Hematopoietic multipotent progenitor cell treated with erythropoietin and hydrocortisone succinate and interleukin-3 and kit ligand, for 15 days (in vitro differentiated cells): Measurements from ENCODE around the gene MYO1F.

Experiments
- DNase-seq: peaks from one replicate; pipeline ENCODE4 v3.0.0-alpha.2; 2015; ENCODE audit warnings: low spot score

The MYO1F gene

DNA sequence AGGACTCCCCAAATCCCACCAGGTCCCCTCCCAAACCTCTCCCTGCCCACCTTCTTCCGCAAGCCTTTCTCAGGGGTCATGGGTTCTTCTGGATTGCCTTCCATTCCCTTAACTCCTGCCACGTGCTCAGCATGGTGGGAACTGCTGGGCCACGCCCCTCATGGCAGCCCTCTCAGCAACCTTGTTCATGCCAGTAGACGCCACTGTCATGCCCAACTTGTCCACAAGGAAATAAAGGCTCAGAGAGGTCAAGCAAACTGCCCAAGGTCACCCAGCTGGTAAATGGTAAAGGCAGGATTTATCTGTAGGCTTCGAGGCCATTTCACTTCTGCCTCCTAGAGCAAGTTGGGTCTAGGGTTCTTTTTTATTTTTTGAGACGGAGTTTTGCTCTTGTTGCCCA, 85.7 kb downstream of the MYO1F start:
- no peak for DNase-seq

DNA sequence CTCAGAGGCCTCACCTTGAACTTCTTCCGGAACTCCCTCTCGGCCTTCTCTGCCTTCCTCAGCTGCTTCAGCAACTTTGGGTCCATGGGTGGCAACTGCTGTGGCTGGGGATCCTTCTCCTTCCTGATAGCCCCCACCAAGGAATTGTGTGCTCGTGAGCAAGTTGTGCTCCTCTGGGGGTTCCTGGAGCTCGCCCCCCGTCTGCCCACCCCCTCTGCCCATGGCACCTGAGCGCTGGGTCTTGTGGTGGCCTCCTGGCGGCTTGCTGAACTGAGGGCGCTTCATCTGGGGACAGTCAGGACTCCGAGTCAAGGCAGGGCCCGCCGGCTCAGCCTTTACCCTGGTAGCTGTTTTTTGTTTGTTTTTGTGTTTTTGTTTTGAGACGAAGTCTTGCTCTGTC, 86.4 kb downstream of the MYO1F start:
- no peak for DNase-seq

DNA sequence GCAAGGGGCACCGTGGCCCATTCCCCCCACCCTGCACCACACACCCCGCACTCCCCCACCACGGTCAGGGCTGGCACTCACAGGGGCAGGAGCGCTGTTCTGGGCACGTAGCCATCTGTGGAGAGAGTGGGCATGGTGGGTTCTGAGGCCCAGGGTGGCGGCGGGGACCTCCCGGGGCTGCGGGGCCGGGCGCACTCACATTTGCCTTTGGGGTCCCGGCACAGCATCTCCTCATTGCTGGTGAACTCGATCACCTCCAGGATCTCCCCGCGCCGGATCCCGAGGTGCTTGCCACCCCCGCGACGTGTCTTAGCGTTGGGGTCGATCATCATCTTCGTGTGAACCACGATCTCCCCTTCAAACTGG, 86.9 kb downstream of the MYO1F start:
- DNase-seq, result no peak

DNA sequence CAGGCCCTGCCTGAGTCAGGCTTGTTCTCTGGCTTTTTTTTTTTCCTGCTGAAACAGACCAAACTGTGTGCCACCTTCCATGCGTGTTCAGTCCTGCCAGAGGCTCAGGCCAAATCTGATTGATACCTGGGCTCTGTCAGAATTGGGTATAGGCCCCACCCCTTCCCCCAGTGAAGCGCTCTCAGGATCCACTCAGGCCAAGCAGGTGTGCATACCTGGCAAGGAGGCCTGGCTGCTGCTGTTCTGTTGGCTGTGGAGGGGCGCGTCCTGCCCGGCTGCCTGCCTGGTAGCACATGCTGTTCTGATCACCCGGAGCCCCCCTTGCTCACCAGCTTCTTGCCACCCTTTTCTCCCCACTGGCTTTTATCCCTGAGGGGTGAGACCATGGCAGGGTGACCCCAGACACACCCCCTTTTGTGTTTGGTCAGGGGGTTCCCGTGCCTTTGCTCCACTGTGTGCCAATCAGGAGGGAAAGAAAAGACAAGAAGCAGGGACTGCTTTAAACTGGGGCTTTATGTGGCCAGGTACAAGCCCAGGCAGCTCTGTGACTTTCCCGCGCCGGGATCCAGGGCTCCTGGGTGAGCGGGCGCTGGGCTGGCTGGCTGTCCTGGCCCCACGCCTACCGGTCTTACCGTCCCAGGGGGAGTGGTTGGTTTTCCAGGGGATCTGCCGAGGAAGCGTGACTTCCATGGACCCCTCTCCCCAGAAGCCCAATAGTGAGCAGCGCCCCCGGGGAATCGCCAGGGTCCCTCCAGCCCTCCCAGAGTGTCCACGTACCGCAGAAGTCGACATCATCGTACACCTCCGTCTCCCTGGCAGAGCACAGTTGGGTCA, 87.5 kb downstream of the MYO1F start:
- DNase-seq, result no peak

DNA sequence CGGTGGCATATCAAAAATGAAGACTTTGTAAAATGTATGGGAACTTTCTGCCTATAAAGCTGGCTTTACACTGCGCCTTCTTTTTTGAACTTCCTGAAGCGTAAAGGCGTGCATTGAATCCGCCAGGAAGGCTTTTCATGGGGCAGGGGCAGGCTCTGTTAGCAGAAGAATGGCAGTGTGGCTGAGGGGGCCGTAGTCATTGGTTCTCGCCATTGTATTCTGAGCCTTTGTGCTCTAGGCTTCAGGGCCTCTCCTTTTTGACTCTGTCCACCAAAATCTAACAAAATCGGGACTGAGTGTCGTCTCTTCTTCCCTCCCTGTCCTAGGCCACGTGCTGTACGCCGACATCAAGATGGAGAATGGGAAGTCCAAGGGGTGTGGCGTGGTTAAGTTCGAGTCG, 88.9 kb downstream of the MYO1F start:
- DNase-seq, result no peak

DNA sequence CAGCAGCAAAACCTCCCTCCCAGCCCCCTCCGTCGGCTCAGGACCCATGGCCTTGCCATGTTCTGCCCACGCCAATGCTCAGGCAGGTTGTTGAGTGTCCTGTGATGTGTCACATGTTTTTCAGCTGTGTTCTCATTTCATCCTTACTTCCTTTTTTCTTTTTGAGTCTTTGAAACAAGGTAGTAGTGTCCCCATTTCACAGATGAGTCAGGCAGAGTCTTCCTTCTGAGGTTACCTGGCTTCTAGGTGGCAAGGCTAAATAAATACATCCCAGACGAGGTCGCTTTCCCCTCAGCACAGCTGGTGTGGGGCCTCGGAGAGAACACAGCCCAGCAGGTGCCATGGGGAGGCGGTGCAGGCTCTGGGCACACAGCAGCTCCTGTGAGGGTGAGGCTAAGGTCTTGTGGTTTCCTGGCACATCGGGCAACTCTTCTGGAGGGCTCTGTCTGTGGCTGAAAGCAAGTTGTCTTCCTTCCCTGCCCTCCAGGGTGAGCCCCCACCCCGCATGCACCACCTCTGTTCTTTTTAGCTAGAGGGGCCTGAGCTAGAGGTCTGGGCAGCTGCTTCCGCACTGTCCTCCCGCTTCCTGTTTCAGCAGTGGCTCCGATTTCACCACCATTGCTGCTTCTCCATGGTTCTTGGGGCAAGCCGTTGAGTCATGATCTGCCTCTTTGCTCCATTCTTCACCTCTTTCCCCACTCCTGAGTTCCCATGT, 89.9 kb downstream of the MYO1F start:
- DNase-seq, result no peak

DNA sequence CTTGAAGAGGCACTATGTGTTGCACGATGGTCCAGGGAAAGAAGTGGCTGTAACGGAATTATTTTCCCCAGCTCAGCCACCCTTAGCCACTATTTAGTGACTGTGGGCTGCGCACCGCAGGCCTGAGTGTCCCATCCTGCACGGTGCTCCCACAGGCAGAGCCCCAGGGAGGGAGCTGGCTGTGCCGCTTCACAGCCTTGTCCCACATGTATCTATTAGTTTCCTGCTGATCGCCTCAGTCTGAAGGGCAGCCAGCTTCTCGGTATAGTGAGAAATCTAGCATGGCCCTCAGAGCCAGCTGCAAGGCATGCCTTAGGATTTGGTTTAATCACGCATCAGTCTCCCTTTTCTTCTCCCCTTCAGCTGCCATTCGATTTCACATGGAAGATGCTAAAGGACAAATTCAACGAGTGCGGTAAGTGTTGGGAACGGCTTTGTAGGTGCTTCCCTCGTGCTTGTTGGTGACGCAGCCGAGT, 90.5 kb downstream of the MYO1F start:
- no peak for DNase-seq

DNA sequence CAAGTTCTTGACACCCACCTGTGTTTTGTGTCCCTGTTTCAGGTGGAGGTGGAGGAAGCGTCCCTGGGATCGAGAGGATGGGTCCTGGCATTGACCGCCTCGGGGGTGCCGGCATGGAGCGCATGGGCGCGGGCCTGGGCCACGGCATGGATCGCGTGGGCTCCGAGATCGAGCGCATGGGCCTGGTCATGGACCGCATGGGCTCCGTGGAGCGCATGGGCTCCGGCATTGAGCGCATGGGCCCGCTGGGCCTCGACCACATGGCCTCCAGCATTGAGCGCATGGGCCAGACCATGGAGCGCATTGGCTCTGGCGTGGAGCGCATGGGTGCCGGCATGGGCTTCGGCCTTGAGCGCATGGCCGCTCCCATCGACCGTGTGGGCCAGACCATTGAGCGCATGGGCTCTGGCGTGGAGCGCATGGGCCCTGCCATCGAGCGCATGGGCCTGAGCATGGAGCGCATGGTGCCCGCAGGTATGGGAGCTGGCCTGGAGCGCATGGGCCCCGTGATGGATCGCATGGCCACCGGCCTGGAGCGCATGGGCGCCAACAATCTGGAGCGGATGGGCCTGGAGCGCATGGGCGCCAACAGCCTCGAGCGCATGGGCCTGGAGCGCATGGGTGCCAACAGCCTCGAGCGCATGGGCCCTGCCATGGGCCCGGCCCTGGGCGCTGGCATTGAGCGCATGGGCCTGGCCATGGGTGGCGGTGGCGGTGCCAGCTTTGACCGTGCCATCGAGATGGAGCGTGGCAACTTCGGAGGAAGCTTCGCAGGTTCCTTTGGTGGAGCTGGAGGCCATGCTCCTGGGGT, 91.5 kb downstream of the MYO1F start:
- DNase-seq, result no peak

DNA sequence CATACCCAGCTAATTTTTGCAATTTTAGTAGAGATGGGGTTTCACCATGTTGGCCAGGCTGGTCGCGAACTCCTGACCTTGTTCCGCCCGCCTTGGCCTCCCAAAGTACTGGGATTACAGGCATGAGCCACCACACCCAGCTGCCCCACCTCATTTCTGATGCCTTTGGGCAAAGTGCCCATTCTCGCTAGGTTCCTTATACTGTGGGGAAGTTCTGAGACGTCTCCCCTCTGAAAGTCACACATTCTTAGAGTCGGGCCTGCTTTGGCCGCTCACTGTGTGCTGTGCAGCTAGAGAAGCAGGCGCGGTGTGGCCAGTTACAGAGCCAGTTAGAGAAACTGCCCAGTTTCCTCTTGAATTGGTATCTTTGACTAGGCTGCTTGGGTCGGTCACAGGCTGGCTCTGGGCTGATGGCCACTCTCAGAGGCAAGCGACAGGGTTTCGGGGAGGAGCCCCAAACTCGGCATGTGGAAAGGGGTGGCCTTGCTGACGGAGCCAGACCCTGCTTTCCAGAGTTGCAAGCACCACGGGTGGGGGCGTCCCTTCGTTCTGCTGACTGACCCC, 92.8 kb downstream of the MYO1F start:
- DNase-seq, result no peak

DNA sequence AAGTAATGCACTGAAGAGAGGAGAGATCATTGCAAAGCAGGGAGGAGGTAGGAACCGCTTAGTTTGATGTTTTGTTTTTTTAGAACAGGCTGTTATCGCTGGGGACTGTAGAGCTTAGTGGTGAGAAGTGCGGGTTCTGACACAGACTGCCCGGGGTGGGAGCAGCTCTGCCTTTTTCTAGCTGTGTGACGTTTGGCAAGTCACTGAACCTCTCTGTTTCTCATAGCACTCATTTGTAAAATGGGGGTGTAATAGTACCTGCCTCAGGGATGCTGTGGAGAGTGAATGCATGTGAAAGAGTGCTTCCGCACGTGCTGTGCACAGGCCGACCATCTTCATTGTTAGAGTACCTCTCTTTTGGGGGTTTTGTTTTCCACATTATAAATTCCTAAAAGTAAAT, 94.1 kb downstream of the MYO1F start:
- DNase-seq, result no peak

DNA sequence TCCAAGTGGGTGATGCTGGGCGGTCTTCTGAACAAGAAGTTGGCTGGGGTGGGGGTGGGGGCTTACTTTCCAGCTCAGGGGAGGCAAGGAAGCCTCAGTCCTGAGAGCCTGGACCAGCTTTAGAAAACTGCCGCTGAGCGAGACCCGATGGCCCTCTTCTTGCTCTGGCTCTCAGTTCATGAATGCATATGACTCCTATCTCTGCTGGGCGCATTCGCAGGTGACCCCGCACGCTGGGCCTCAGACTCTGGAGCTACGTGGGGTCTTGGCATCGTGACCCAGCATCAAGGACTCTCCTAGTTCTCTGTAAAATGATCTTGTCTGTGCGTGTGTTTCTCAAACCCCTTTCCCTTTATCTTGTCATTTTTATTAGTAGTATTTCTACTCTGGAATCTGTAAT, 94.5 kb downstream of the MYO1F start:
- no peak for DNase-seq

DNA sequence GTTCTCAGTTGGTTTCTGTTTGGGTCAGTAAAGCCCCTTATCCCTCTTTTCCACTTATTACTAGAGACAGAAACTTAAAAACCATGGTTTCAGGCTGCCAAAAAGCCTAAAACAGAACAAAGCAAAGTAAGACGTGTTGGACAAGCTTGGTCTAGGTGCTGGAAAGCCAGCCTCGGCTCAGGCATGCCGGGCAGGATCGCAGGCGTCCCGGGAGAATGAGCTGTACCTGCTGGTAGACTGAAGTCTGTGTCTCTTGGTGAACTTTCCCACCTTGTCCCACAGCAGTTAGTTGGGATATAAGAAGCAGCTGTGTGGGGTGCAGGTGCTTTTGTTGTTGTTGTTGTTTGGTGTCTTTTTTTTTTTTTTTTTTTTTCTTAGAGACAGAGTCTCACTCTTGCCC, 95.6 kb downstream of the MYO1F start:
- no peak for DNase-seq

DNA sequence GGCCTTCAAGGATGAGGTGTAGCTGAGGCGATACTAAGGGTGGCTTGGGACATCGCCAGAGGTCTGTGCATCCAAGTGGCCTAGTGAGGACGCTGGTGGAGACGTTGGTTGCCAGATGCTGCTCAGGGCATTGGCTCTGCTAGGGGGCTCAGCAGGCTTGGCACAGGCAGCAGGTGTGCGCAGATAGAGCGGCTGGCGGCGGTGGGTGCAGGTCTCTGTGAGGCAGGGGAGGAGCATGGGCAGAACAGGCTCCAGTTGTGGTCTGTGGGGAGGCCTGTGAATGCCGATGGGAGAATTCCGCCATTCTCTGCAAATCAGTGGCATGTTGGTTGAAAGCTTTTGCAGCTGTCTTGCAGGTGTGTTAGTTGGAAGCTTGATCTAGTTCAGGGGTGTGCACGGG, 96.0 kb downstream of the MYO1F start:
- no peak for DNase-seq

DNA sequence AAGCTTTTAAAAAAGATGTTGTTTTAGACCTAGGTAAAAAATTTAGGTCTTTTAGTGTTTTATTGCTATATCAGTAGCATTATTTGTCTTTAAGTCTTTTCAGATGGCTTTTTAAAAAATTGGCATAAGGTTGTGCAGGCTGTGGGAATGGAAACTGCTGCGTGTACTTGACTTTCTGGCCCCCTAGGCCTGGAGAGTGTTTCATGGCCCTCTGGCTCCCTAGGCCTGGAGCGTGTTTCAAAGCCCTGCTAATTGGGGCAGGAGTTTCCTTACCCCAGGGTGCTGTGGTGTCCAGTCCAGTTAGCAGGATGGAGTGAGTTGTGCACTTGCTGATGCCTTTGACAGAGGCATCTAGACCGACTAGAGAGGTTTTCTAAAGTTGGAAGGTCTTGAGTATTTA, 98.6 kb downstream of the MYO1F start:
- no peak for DNase-seq

DNA sequence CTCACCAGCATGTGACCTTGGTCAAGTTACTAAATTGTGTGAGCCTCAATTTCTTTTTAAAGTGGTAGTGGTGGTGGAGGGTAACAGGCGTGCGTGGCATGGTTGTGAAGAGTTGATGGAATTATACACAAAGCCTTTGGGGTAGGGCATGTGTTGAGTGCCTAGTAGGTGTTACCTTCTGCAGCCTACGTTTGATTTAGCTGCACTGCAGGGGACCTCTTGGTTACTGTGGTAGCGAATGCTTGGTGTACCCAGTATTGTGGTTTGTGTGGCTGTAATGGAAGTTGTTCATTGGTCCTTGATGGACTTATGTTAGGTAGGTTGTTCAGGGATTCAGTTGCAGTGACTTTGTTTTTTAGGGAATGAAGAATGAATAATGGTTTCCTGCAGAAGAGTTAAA, 99.4 kb downstream of the MYO1F start:
- no peak for DNase-seq

DNA sequence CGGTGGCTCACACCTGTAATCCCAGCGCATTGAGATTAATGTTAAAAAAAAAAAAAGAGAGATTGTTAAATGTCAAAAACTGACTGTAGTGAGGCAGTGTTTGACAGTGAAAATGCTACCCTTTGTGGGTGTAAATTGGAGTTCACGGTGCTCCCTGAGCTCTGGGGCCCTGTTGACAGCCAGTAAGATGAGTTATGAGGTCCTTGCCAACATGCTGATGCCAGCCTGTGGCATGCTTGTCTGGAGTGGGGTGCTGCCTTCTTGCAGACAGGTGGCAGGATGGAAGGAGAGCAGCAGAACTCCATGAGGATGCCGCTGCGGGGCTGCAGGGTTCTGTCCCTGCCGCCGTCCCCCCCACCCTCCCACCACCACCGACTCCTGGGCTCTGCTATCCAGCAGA, 100.7 kb downstream of the MYO1F start:
- DNase-seq, result no peak

DNA sequence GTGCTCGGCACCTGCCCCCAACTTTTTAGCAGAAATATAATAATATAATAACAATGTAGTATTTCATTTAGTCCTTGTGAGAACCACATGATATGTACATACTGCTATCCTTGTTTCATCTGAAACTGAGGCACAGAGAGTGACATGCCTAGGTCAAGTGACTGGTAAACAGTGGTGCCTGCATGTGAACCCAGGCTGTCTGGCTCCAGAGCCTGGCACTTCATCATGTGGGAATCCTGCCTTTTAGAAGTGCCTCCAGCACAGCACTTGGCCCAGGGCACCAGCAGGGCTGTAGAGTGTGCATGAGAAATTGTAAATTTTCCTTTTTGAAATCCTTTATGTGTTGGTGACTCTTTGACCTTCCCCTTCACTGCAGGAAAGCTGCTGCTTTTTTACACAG, 102.2 kb downstream of the MYO1F start:
- DNase-seq, result no peak

DNA sequence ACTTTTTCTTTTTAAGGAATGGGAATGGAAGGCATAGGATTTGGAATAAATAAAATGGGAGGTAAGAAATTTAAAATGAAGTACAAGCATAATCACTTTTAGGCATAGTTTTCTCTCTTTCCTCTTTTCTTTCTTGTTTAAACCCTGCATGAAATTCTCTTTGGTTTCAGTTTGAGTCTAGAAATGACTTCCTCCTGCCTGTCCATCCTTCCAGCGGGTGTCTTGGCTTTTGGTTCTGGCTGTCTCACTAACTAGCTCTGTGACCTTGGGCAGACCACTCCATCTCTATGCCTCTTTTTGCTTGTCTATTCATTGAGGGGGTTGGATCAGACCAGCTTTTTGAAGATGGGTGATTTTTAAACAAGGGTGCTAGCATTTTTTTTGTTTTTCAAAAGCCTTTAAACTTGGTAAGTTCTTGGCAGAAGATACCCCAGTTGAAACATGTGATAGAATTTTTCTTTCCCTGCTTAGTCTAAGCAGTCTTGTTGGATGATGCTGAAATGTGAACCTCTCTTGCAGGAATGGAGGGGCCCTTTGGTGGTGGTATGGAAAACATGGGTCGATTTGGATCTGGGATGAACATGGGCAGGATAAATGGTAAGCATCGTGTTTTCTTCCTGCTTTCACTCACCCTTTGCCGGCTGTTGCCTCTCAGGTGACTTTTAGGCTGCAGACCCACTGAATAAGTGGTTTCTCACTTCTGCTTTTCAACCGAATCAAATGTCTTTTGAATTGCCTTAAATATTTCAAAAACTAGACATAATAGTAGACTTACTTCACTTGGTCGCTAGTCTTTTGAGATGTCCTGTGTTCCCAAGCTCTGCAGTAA, 103.4 kb downstream of the MYO1F start:
- no peak for DNase-seq
